Prostate gland (tissue), 2 donors: ENCODE results near the gene ASB8. TPM values are rescaled to one million over a fixed set of nuclear protein-coding genes. Genes with fewer than 3 reads are reported as not detected.
A peak's percentile ranks its signal among the peaks of the same experiment; 100 is the strongest.

Source experiments
- DNase-seq: peaks from one replicate; pipeline ENCODE4 v3.0.0-alpha.2; 2019; ENCODE audit warnings: low spot score
- H3K27ac ChIP-seq, 2 donors: fragments of 200-600 bp; sonication (generic); 2 replicates each; pipeline ENCODE4 v1.5.1; 2017 to 2019
- H3K27me3 ChIP-seq: fragments of 200-600 bp; sonication (generic); replicated peaks from 2 replicates; pipeline ENCODE4 v1.5.1; 2019; ENCODE audit not compliant: insufficient read depth
- H3K36me3 ChIP-seq, 2 donors: fragments of 200-600 bp; sonication (generic); 1 replicate in 1 of 2; 2 replicates in 1 of 2; pipeline versions ENCODE4 v1.5.1 to v1.8.1; 2017 to 2019
- H3K4me1 ChIP-seq: fragments of 200-600 bp; sonication (generic); replicated peaks from 2 replicates; pipeline ENCODE4 v1.5.1; 2019
- H3K4me3 ChIP-seq, 2 donors: fragments of 200-600 bp; sonication (generic); 2 replicates each; pipeline ENCODE4 v1.5.1; 2017 to 2019
- H3K9me3 ChIP-seq: fragments of 200-600 bp; sonication (generic); 2 replicates; pipeline ENCODE4 v1.5.1; 2017
- POLR2A ChIP-seq: fragments of 450-650 bp; IDR thresholded peaks from one replicate; pipeline ENCODE4 v1.6.1; 2016; ENCODE audit warnings: antibody characterized with exemption, mild to moderate bottlenecking
- POLR2AphosphoS5 ChIP-seq: sonication (generic); formaldehyde crosslinking; IDR thresholded peaks from one replicate; pipeline ENCODE4 v1.6.1; 2017; ENCODE audit warnings: antibody characterized with exemption
- WGBS: methylation state at CpG from one replicate; pipeline ENCODE4 v1.1.5; 2018; 5-methylcytosine and 5-hydroxymethylcytosine counted together
- intact Hi-C: fragments of 100-400 bp; cut with DNase I; formaldehyde crosslinking; loops from one replicate; pipeline ENCODE4 v1.14.2; 2022
- total RNA-seq, 2 donors: library from RNA; depleted of rRNA; stranded (reverse); fragments of >200 nt; gene quantifications; one replicate each; pipeline ENCODE4 v1.1.0, GENCODE V29; 2016
- TF ChIP-seq, protein P1 (sequence below), 4 experiments: fragments of 200-600 bp in 2 of 4; fragments of 450-650 bp in 2 of 4; sonication (generic) in 2 of 4; IDR thresholded peaks; 1 replicate in 3 of 4; 2 replicates in 1 of 4; pipeline ENCODE4 v1.5.1; 2016 to 2019; ENCODE audit warnings: antibody characterized with exemption in 4 of 4, mild to moderate bottlenecking in 2 of 4, moderate library complexity in 2 of 4

Gene ASB8
- total RNA-seq, 2 donors from 2014 or later = 38.8 to 43.2 TPM

- 90% methylated on average over 1 of the region's 1 CpG for WGBS
- TF ChIP-seq, protein P1, sequence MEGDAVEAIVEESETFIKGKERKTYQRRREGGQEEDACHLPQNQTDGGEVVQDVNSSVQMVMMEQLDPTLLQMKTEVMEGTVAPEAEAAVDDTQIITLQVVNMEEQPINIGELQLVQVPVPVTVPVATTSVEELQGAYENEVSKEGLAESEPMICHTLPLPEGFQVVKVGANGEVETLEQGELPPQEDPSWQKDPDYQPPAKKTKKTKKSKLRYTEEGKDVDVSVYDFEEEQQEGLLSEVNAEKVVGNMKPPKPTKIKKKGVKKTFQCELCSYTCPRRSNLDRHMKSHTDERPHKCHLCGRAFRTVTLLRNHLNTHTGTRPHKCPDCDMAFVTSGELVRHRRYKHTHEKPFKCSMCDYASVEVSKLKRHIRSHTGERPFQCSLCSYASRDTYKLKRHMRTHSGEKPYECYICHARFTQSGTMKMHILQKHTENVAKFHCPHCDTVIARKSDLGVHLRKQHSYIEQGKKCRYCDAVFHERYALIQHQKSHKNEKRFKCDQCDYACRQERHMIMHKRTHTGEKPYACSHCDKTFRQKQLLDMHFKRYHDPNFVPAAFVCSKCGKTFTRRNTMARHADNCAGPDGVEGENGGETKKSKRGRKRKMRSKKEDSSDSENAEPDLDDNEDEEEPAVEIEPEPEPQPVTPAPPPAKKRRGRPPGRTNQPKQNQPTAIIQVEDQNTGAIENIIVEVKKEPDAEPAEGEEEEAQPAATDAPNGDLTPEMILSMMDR (IDR thresholded peaks at IDR 0.05) = no peak
- TF ChIP-seq POLR2A (no peak), POLR2AphosphoS5 (no peak)
- no peaks in the 10 kb centered on the region for H3K4me1 ChIP-seq
- no peaks in the 10 kb centered on the region for H3K36me3 ChIP-seq
- intact Hi-C loops = loop anchor here (5.0 kb wide), 1 partner anchor 36 kb away; the partner anchor contains the start of gene ASB8
- H3K9me3 ChIP-seq = no peaks in the 10 kb centered on the region
- H3K4me3 ChIP-seq = no peak overlapping the region
- no peaks in the 10 kb centered on the region for H3K27me3 ChIP-seq
- H3K27ac ChIP-seq = no peak overlapping the region
- DNase-seq = no peak
Observed at GRCh38 chr12:48121522-48121921, 35.8 kb downstream of the ASB8 start.

- Histone ChIP-seq H3K4me1 (no peaks in the 10 kb centered on the region), H3K27me3 (no peaks in the 10 kb centered on the region), H3K27ac (peak overlapping the region; percentile 5 to 53), H3K9me3 (no peaks in the 10 kb centered on the region), H3K4me3 (peak overlapping the region; percentile 40 to 48), H3K36me3 (no peaks in the 10 kb centered on the region)
- intact Hi-C loops = loop anchor here (5.0 kb wide), 1 partner anchor 37 kb away; the partner anchor contains the start of gene ASB8
- DNase-seq = no peak
- TF ChIP-seq POLR2AphosphoS5 (no peak), POLR2A (no peak)
- TF ChIP-seq, protein P1 (IDR thresholded peaks at IDR 0.05) = no peak
- WGBS = 3% methylated on average over 5 of the region's 5 CpGs
Observed at GRCh38 chr12:48119834-48120195, 37.5 kb downstream of the ASB8 start.

- WGBS = under 1% methylated on average over 20 of the region's 20 CpGs
- peak; percentile 83 for DNase-seq
- Histone ChIP-seq H3K27ac (peak within 1 kb of the TSS; percentile 5 to 53), H3K4me1 (no peaks in the 10 kb centered on the region), H3K36me3 (no peaks in the 10 kb centered on the region), H3K9me3 (no peaks in the 10 kb centered on the region), H3K27me3 (no peaks in the 10 kb centered on the region), H3K4me3 (peak within 1 kb of the TSS; percentile 40 to 48)
- intact Hi-C loops = no loop called here
- TF ChIP-seq POLR2A (peak; percentile 32), POLR2AphosphoS5 (peak; percentile 71)
- TF ChIP-seq, protein P1 (IDR thresholded peaks at IDR 0.05) = no peak
Observed at GRCh38 chr12:48119078-48119833, 38.1 kb downstream of the ASB8 start, which contains the start of gene PFKM. Gene PFKM (plus strand): TSS chr12:48119364. CDS start chr12:48122775, 3,411 bp downstream.

GRCh38 chr12:48118284-48118871 is 38.9 kb downstream of the ASB8 start:
- WGBS = 23% methylated on average over 3 of the region's 3 CpGs
- peak overlapping the region in 1 of 2 donors; percentile 53 for H3K27ac ChIP-seq

More at GRCh38 chr12:48118284-48118871, 38.9 kb downstream of the ASB8 start:
- Histone ChIP-seq H3K4me1 (no peaks in the 10 kb centered on the region), H3K36me3 (no peaks in the 10 kb centered on the region), H3K27me3 (no peaks in the 10 kb centered on the region), H3K4me3 (peak overlapping the region; percentile 40 to 48), H3K9me3 (no peaks in the 10 kb centered on the region)
- DNase-seq = no peak
- intact Hi-C loops = no loop called here
- TF ChIP-seq POLR2A = no peak
- TF ChIP-seq, protein P1 (IDR thresholded peaks at IDR 0.05) = no peak
- no peak for TF ChIP-seq POLR2AphosphoS5
